ENCODE data around the gene PRKD3.

The PRKD3 gene

GRCh38 chr2:37354531-37354930 lies 29.9 kb upstream of the PRKD3 start:
- ATAC-seq (ENCODE audit: low read depth) (no peak), DNase-seq (ENCODE audit: low spot score) (no peak)
- Histone ChIP-seq H3K27ac (ENCODE audit: poor library complexity, severe bottlenecking) (no peak overlapping the region), H3K4me3 (ENCODE audit: severe bottlenecking) (no peak overlapping the region), H3K4me1 (ENCODE audit: insufficient read depth, poor library complexity, severe bottlenecking) (peaks cover 6% of the 10 kb centered on the region), H3K9me3 (ENCODE audit: severe bottlenecking) (no peaks in the 10 kb centered on the region), H3K27me3 (ENCODE audit: insufficient read depth, poor library complexity, severe bottlenecking) (no peaks in the 10 kb centered on the region), H3K36me3 (ENCODE audit: low read depth) (no peaks in the 10 kb centered on the region)
- no peak for TF ChIP-seq CTCF (IDR thresholded peaks at IDR 0.05; ENCODE audit: poor library complexity, severe bottlenecking)

GRCh38 chr2:37350034-37350433 lies 25.4 kb upstream of the PRKD3 start:
- ATAC-seq (ENCODE audit: low read depth) (no peak), DNase-seq (ENCODE audit: low spot score) (no peak)
- H3K27me3 ChIP-seq (ENCODE audit: insufficient read depth, poor library complexity, severe bottlenecking) = no peaks in the 10 kb centered on the region
- H3K27ac ChIP-seq (ENCODE audit: poor library complexity, severe bottlenecking) = no peak overlapping the region
- H3K4me1 ChIP-seq (ENCODE audit: insufficient read depth, poor library complexity, severe bottlenecking) = peaks cover 6% of the 10 kb centered on the region
- no peak overlapping the region for H3K4me3 ChIP-seq (ENCODE audit: severe bottlenecking)
- no peak for TF ChIP-seq CTCF (IDR thresholded peaks at IDR 0.05; ENCODE audit: poor library complexity, severe bottlenecking)
- H3K36me3 ChIP-seq (ENCODE audit: low read depth) = no peaks in the 10 kb centered on the region
- no peaks in the 10 kb centered on the region for H3K9me3 ChIP-seq (ENCODE audit: severe bottlenecking)

- DNase-seq (ENCODE audit: low spot score) (no peak), ATAC-seq (ENCODE audit: low read depth) (no peak)
- Histone ChIP-seq H3K27ac (ENCODE audit: poor library complexity, severe bottlenecking) (no peak overlapping the region), H3K4me1 (ENCODE audit: insufficient read depth, poor library complexity, severe bottlenecking) (peaks cover 6% of the 10 kb centered on the region), H3K4me3 (ENCODE audit: severe bottlenecking) (no peak overlapping the region), H3K9me3 (ENCODE audit: severe bottlenecking) (no peaks in the 10 kb centered on the region), H3K27me3 (ENCODE audit: insufficient read depth, poor library complexity, severe bottlenecking) (no peaks in the 10 kb centered on the region), H3K36me3 (ENCODE audit: low read depth) (no peaks in the 10 kb centered on the region)
- TF ChIP-seq CTCF (IDR thresholded peaks at IDR 0.05; ENCODE audit: poor library complexity, severe bottlenecking) = no peak
Measured at GRCh38 chr2:37349231-37349860, 24.7 kb upstream of the PRKD3 start.

- DNase-seq (ENCODE audit: low spot score) (no peak), ATAC-seq (ENCODE audit: low read depth) (no peak)
- H3K9me3 ChIP-seq (ENCODE audit: severe bottlenecking) = no peaks in the 10 kb centered on the region
- H3K36me3 ChIP-seq (ENCODE audit: low read depth) = no peaks in the 10 kb centered on the region
- H3K4me3 ChIP-seq (ENCODE audit: severe bottlenecking) = no peak overlapping the region
- no peak overlapping the region for H3K27ac ChIP-seq (ENCODE audit: poor library complexity, severe bottlenecking)
- peaks cover 6% of the 10 kb centered on the region for H3K4me1 ChIP-seq (ENCODE audit: insufficient read depth, poor library complexity, severe bottlenecking)
- no peaks in the 10 kb centered on the region for H3K27me3 ChIP-seq (ENCODE audit: insufficient read depth, poor library complexity, severe bottlenecking)
- TF ChIP-seq CTCF (IDR thresholded peaks at IDR 0.05; ENCODE audit: poor library complexity, severe bottlenecking) = no peak
Measured at GRCh38 chr2:37348155-37348554, 23.5 kb upstream of the PRKD3 start.

Data from RWPE2 (cell line).